ENCODE measurements around the gene GPAT2. TPM values are rescaled to one million over a fixed set of nuclear protein-coding genes. Genes with fewer than 3 reads are reported as not detected.

The GPAT2 gene
- total RNA-seq, 1 donor from 2014 or later, result 1.2 TPM

Small RNA genes within 50 kb of the gene (small RNA-seq; reads per million reads assigned to genes)
- not detected for gene RN7SL210P (ENCODE audit: low replicate concordance)

Other genes starting within 250 kb of the GPAT2 start
- gene ANKRD36C, start 43.1 kb downstream of the GPAT2 start, total RNA-seq, result 109 TPM
- gene ADRA2B, start 81.7 kb upstream of the GPAT2 start, total RNA-seq, result 2.0 TPM
- gene ASTL, start 103.6 kb upstream of the GPAT2 start, total RNA-seq, result 0.30 TPM
- 59.4 TPM for gene DUSP2, start 110.5 kb upstream of the GPAT2 start, total RNA-seq
- 76.2 TPM for gene STARD7, start 173.9 kb upstream of the GPAT2 start, total RNA-seq
- 12.4 TPM for gene TMEM127, start 231.1 kb upstream of the GPAT2 start, total RNA-seq
- 46.0 TPM for gene CIAO1, start 231.3 kb upstream of the GPAT2 start, total RNA-seq